OCI-LY1 (cell line): ENCODE results near the gene COL9A2.

Experiments used
- EZH2 ChIP-seq: fragments of 200-600 bp; sonication (generic), shearing (Covaris generic); IDR thresholded peaks from 2 replicates; pipeline ENCODE4 v1.8.0; 2017; ENCODE audit warnings: borderline replicate concordance, mixed run types, mild to moderate bottlenecking, antibody characterized with exemption, low read length, moderate library complexity, mixed read lengths
- TF ChIP-seq, protein P1 (sequence below): fragments of 200-600 bp; sonication (generic), shearing (Covaris generic); IDR thresholded peaks from 2 replicates; pipeline ENCODE4 v1.5.1; 2017; ENCODE audit warnings: mild to moderate bottlenecking, antibody characterized with exemption, low read length, moderate library complexity, mixed read lengths

DNA sequence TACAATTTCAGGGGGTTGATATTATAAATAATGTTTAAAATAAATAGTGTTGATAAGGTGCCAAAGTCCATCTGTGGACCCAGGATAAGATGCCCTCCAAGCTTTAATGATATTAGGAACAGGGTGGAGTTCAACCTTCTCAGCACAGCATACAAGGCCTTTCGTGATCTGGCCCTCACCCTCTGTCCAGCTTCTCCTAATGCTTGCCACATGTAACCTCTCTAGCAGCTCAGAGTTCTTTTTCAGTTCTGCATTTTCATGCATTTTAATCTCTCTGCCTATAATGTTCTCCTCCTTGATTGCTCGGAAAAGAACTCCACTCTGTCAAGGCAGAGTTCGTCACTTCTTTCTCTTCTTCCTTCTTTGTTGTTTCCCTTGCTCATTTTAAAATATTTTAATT, 35.0 kb upstream of the COL9A2 start:
- TF ChIP-seq, protein P1, sequence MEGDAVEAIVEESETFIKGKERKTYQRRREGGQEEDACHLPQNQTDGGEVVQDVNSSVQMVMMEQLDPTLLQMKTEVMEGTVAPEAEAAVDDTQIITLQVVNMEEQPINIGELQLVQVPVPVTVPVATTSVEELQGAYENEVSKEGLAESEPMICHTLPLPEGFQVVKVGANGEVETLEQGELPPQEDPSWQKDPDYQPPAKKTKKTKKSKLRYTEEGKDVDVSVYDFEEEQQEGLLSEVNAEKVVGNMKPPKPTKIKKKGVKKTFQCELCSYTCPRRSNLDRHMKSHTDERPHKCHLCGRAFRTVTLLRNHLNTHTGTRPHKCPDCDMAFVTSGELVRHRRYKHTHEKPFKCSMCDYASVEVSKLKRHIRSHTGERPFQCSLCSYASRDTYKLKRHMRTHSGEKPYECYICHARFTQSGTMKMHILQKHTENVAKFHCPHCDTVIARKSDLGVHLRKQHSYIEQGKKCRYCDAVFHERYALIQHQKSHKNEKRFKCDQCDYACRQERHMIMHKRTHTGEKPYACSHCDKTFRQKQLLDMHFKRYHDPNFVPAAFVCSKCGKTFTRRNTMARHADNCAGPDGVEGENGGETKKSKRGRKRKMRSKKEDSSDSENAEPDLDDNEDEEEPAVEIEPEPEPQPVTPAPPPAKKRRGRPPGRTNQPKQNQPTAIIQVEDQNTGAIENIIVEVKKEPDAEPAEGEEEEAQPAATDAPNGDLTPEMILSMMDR, result no peak
- TF ChIP-seq EZH2, result no peak
